ENCODE results near the gene TMEM14C.
"Not testable (repeated sequence)": the region's sequence is repeated elsewhere in the genome, so short reads cannot be mapped to it uniquely, and the experiment has no call there.

TMEM14C gene

DNA sequence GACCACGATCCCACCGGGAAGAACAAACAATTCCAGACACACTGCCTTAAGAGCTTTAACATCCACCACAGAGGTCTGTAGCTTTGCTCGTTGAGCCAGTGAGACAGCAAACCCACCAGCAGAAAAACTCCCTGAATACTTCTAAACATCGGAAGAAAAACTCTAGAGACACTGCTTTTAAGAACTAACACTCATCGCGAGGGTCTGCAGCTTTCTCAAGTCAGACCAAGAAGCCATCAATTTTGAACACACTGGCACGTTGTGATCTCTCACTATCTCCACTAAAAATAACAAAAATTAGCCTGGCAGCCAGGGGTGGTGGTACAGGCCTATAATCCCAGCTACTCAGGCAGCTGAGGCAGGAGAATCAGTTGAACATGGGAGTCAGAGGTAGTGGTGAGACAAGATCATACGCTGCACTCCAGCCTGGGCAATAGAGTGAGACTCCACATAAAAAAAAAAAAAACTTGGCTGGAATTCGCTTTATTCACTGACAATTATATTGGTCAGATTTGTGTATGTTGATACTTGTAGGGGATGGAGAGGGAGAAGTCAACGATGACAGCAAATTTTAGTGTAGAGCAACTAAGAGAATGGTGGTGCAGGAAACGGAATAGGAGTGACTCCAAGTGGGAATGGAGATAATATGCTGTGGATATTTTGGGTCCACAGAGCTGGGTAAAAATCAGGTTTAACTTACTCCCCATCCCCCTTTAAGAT, 860 bp upstream of the TMEM14C start:
- no peak for DNase-seq

DNA sequence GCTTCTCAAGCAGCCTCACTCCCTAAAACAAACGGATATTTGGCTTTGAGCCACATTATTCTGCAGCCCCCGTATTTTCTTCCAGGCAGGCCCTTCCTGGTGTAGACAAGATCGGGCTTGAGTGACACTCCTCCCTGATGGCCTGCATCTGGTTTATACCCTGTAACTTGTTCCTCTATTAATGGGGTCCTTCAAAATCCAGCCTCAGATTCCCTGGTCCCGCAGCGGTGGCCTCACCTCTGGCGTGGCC, 375 bp upstream of the TMEM14C start:
- no peak for DNase-seq

DNA sequence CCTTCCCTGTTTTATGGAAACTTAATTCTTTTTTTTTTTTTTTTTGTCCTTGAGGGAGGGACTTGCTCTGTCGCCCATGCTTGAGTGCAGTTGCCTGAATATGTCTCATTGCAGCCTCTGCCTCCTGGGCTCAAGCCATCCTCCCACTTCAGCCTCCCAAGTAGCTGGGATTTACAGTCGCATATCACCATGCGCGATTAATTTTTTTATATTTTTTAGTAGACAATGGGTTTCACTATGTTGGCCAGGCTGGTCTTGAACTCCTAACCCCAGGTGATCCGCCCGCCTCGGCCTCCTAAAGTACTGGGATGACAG, 654 bp downstream of the TMEM14C start:
- no peak for DNase-seq

DNA sequence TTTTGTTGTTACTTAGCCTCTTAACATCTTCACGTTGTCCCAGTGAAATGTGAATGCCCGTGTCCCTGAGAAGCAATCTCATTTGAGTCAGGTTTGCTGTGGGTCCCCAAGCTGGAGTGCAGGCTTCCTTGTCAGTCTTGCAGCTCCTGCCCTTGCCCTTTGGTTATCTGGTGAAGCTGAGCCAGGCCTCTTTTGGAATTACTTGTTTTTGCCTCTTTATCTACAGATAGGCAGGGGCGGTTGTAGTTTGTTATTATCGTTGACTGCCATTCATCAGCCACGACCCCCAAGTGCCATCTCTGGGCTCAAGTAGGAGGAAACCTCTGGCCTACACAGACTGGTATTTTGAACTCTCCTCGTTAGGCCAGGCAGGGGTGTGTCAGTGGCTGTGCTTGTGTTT, 2.2 kb downstream of the TMEM14C start:
- no peak for DNase-seq

DNA sequence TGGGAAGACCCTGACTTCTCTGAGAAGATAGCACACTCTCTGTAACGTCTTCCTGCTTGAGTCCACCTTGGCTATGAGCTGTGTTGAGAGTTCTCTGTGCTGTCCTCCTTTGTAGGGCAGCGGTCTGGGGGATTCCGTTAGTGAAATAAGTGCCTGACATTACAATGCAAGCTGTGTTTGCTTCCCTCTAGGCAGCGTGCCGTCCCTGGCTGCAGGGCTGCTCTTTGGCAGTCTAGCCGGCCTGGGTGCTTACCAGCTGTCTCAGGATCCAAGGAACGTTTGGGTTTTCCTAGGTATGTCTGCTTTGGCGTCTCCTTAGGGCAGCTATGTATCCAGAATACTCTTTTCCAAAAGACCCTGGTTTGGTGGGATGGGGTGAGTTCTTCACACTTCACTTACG, 2.8 kb downstream of the TMEM14C start:
- DNase-seq, result no peak

GRCh38 chr6:10730254-10730653, 7.4 kb downstream of the TMEM14C start:
- no peak for DNase-seq

GRCh38 chr6:10733151-10733715, 10.4 kb downstream of the TMEM14C start:
- no peak for DNase-seq

DNA sequence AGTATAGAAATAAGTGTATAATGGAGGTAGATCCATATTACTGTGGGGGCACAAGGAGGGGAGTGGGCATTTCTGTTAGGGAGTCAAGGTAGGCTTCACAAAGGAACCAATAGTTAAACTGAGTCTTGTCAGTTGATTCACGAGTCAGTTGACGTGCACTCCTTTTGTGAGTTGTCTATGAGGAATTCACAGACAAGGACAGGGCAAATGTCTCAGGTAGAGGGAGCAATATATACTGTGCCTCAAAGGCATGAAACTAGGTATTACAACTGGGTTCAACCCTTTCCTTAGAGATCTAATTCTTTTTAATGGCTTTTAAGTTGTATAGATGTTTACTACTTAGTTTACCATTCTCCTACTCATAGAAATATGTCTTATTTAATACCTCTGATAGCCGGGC, 11.0 kb downstream of the TMEM14C start:
- DNase-seq, result no peak

GRCh38 chr6:10736731-10737130, 13.9 kb downstream of the TMEM14C start:
- DNase-seq, result no peak

GRCh38 chr6:10740061-10740460, 17.2 kb downstream of the TMEM14C start:
- no peak for DNase-seq

GRCh38 chr6:10741643-10742042, 18.8 kb downstream of the TMEM14C start:
- not testable (repeated sequence) for DNase-seq

DNA sequence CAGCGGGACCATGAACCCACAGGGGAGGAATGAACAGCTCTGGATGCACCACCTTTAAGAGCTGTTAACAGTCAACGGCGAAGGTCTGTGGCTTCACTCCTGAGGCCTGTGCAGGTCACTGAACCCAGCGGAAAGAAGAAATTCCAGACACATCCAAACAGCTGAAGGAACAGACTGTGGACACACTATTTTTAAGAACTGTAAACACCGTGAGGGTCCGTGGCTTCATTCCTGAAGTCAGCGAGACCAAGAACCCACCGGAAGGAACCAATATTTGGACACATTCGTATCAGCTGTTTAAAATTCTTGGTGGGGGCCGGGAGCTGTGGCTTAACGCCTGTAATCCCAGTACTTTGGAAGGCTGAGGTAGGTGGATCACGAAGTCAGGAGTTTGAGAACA, 19.4 kb downstream of the TMEM14C start:
- no peak for DNase-seq

GRCh38 chr6:10743515-10743914, 20.6 kb downstream of the TMEM14C start:
- no peak for DNase-seq

DNA sequence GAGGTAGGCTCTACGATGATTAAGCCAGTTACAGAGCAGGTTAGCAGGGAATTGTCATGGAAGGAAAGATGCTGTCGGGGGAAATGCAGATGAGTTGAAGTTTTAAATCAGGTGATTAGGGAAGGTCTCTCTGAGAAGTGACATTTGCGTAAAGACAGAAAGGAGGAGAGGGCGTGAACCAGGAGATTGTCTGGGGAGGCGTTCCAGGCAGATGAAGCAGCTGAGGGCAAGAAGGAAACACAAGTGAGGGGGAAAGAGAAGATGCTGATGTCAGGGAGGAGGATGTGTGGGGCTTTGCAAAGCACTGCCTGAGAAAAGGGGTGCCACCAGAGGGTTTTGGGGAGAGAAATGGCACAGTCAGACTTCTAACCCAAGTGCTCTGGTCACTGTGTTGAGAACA, 22.2 kb downstream of the TMEM14C start:
- DNase-seq, result no peak

GRCh38 chr6:10746915-10747250, 24.0 kb downstream of the TMEM14C start:
- DNase-seq, result no peak

GRCh38 chr6:10747251-10747972, 24.5 kb downstream of the TMEM14C start, which contains the start of gene TMEM14B:
TMEM14B (plus strand) TSS chr6:10747805; CDS start chr6:10749246, 1,441 bp downstream.
- DNase-seq, result peak; percentile 98

- no peak for DNase-seq
Observed at GRCh38 chr6:10749734-10750133, 26.9 kb downstream of the TMEM14C start.

DNA sequence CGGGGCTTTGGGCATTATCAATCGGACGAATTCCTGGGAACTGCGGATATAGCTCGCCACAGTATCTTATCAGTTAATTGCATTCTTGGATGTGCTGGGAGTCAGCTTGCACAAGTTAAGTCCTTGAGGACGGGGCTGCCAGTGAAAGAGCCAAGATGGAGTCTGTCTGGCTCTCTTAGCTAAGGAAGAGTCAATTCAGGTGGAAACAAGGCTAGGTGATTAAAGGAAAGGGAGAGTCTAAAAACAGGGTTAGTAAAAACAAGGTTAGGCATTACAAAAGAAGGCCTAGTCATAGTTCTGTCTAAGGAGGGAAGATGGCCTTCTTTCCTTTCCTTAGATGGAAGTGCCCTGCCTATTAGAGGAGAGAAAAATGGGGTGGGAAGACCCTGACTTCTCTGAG, 27.7 kb downstream of the TMEM14C start:
- DNase-seq, result not testable (repeated sequence)

GRCh38 chr6:10751757-10752156, 28.9 kb downstream of the TMEM14C start:
- not testable (repeated sequence) for DNase-seq

DNA sequence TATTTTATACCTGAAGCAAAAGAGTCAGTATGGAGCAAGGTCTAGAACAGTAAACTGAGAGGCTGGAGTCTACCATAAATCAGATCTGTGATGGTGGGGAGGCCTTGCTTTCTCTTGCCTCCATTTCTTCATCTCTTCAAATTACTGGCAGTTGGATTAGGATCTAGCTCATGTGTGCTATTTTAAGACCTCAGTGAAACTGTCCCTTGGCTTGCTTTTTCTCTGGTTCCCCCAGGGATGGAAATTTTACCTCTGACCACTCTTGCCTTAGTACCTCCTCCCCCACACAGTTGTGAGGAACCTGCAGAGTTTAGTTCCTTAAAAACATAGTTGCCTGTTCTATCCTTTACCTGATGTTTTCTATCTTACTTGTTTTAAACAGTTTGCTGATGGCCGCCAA, 33.2 kb downstream of the TMEM14C start:
- DNase-seq, result no peak

GRCh38 chr6:10759312-10759839, 36.5 kb downstream of the TMEM14C start:
- no peak for DNase-seq

GRCh38 chr6:10759884-10760329, 37.0 kb downstream of the TMEM14C start:
- no peak for DNase-seq

- no peak for DNase-seq
Observed at GRCh38 chr6:10763006-10763405, 40.1 kb downstream of the TMEM14C start.

DNA sequence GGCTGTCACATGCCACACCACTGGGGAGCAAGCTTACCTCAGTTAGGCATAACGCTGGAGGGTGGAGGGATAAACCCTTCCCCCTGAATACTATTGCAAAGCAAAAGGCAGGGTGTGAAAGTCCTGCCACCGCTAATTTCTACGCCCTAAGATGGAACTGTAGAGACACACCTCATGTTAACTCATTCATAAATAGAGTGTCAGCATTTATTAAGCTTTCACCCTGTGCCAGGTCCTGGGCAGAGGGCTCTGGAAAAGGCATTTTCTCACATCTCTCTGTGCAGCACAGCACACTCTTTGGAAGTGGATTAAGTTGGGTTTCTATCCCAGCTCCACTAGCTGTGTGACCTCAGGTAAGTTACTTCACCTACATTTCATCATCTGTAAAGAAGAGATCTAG, 46.5 kb downstream of the TMEM14C start:
- no peak for DNase-seq
